Kidney (tissue), 14 donors: ENCODE measurements around the gene TMEM94. TPM values are rescaled to one million over a fixed set of nuclear protein-coding genes. Genes with fewer than 3 reads are reported as not detected.

Experiments
- DNase-seq, 5 donors: peaks; one replicate each; pipeline ENCODE4 v3.0.0-alpha.2; 2013 to 2020
- FAIRE-seq: peaks from 2 replicates; lab custom pipeline; 2012; peaks lifted over from hg19 to GRCh38; lab: Jason Lieb, UNC
- H3K27ac ChIP-seq, 2 donors: one replicate each; pipeline ENCODE4 v1.7.0; 2013; ENCODE audit warnings: low read depth in 2 of 2, low read length in 2 of 2, inconsistent platforms in 1 of 2
- H3K27me3 ChIP-seq: one replicate; pipeline ENCODE4 v1.7.1; 2013; ENCODE audit warnings: low read length, inconsistent platforms; ENCODE audit not compliant: control insufficient read depth, insufficient read depth
- H3K36me3 ChIP-seq, 3 donors: one replicate each; pipeline versions ENCODE4 v1.7.0 to v1.7.1; 2013; ENCODE audit warnings: low read length in 3 of 3, control low read depth in 1 of 3, inconsistent platforms in 1 of 3; ENCODE audit not compliant: insufficient read depth in 3 of 3, control insufficient read depth in 2 of 3
- H3K4me1 ChIP-seq, 3 donors: one replicate each; pipeline versions ENCODE4 v1.7.0 to v1.7.1; 2013; ENCODE audit warnings: low read length in 3 of 3, inconsistent platforms in 1 of 3, low read depth in 1 of 3; ENCODE audit not compliant: control insufficient read depth in 2 of 3, insufficient read depth in 2 of 3
- H3K4me3 ChIP-seq, 3 donors: one replicate each; pipeline versions ENCODE4 v1.7.0 to v1.8.1; 2013; ENCODE audit warnings: low read length in 3 of 3, control low read depth in 1 of 3, inconsistent platforms in 1 of 3
- H3K9ac ChIP-seq, 3 donors: one replicate each; pipeline versions ENCODE4 v1.7.0 to v1.7.1; 2013; ENCODE audit warnings: low read length in 3 of 3, control low read depth in 1 of 3, inconsistent platforms in 1 of 3
- H3K9me3 ChIP-seq, 3 donors: one replicate each; pipeline versions ENCODE4 v1.7.0 to v1.7.1; 2013; ENCODE audit warnings: low read length in 3 of 3, control low read depth in 1 of 3, inconsistent platforms in 1 of 3; ENCODE audit not compliant: control insufficient read depth in 2 of 3, insufficient read depth in 1 of 3
- intact Hi-C: fragments of 100-400 bp; cut with DNase I; formaldehyde crosslinking; loops from one replicate; pipeline ENCODE4 v1.11.1; 2022
- polyA plus RNA-seq: library from polyadenylated mRNA; stranded (reverse); fragments of 350-450 nt; fragmentation: Illumina TruSeq; extraction: RNeasy Lipid Tissue Mini Kit (QIAGEN cat#74804); gene quantifications from one replicate; pipeline ENCODE4 v1.2.3, GENCODE V29; 2014; ENCODE audit warnings: low read depth, low replicate concordance; ENCODE audit not compliant: insufficient read depth
- total RNA-seq: library from RNA; stranded (reverse); fragmentation: NEBNext Ultra II Directional; extraction: Animal tissue kit (Norgen Biotek cat#: 25700); gene quantifications from one replicate; pipeline ENCODE4 v1.2.1, GENCODE V29; 2021
- TF ChIP-seq, protein P1 (sequence below): IDR thresholded peaks from 3 replicates; pipeline ENCODE4 v1.5.1; 2012; ENCODE audit warnings: mild to moderate bottlenecking, moderate library complexity, borderline replicate concordance; ENCODE audit not compliant: insufficient read depth; ENCODE audit errors: extremely low read depth
- donor health status: control.
- donor health status: control.
- donor health status: control.
- donor health status: control.
- donor health status: control.
- donor health status: DM: yes; HTN: yes; CAD: no.
- donor health status: Normal renal cell carcinoma (clear cell type).

The TMEM94 gene
- total and polyA plus RNA-seq, 2 donors from 2014 or later = 49.6 to 82.6 TPM

DNA sequence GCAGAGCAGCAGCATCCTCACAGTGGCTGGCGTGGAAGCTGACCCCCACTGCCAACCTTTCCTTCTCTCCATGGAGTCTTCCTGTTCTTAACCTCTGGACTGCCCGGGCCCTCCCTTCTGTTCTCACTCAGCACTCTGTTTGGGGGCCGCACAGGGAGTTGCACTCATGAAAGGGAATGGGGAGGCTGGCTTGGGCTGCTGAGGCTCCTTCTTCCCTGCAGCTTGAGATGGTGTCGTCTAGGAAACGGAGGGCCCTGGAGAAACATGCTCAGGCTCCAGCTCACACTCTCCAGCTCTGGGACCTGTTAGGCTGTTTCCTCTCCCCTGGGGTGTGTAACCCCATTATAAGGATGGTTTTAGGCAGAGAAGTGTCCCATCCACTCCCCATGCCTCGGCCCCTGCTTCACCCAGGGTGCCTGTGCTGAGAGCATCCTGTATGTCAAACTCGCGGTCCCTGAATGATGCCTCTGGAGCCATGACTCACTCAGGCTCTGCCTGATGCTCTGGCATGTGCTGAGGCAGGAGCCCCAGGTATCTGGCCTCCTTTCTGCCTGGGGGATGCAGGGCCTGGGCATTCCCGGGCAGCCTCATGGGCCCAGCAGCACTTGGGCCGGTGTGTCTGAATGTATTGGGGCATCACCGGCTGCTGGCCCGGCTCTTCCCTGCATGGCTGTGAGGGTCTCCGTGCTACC is 18.9 kb downstream of the TMEM94 start:
- Histone ChIP-seq H3K27me3 (no peaks in the 10 kb centered on the region), H3K9ac (peak overlapping the region in 1 of 3 donors; percentile 69), H3K36me3 (peaks cover 2 to 20% (median 5%) of the 10 kb centered on the region in 3 donors), H3K4me1 (peaks cover 14 to 31% (median 18%) of the 10 kb centered on the region in 3 donors), H3K9me3 (no peaks in the 10 kb centered on the region), H3K4me3 (no peak overlapping the region), H3K27ac (peak overlapping the region; percentile 74 to 76)
- no peak for FAIRE-seq
- TF ChIP-seq, protein P1, sequence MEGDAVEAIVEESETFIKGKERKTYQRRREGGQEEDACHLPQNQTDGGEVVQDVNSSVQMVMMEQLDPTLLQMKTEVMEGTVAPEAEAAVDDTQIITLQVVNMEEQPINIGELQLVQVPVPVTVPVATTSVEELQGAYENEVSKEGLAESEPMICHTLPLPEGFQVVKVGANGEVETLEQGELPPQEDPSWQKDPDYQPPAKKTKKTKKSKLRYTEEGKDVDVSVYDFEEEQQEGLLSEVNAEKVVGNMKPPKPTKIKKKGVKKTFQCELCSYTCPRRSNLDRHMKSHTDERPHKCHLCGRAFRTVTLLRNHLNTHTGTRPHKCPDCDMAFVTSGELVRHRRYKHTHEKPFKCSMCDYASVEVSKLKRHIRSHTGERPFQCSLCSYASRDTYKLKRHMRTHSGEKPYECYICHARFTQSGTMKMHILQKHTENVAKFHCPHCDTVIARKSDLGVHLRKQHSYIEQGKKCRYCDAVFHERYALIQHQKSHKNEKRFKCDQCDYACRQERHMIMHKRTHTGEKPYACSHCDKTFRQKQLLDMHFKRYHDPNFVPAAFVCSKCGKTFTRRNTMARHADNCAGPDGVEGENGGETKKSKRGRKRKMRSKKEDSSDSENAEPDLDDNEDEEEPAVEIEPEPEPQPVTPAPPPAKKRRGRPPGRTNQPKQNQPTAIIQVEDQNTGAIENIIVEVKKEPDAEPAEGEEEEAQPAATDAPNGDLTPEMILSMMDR = no peak
- DNase-seq = peak in 2 of 5 donors; percentile 53 to 55
- intact Hi-C loops = no loop called here

DNA sequence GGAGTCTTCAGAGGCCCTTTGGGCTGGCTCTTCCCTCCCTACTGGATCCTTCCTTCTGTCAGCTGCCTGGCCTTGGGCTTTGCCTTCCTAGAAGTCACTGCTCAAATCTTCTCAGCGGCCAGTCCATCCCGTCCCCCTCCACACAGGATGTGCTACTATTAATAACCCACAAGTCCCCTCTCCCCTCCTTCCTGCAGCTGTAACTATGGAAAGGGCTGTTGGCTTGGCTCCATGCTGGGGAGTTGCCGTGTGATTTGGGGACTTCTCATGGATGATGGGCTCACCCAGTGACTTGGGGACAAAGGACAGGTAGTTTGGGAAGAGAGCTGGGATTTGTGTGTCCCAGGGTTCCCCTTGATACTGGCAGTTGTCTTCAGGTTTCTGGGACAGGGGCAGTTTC is 19.4 kb downstream of the TMEM94 start:
- TF ChIP-seq, protein P1 = no peak
- FAIRE-seq (no peak), DNase-seq (peak in 4 of 5 donors; percentile 49 to 88 (median 66))
- Histone ChIP-seq H3K9ac (peak overlapping the region in 1 of 3 donors; percentile 69), H3K4me3 (peak overlapping the region in 1 of 3 donors; percentile 32), H3K4me1 (peaks cover 14 to 31% (median 18%) of the 10 kb centered on the region in 3 donors), H3K27me3 (no peaks in the 10 kb centered on the region), H3K27ac (peak overlapping the region; percentile 74 to 76), H3K36me3 (peaks cover 2 to 20% (median 7%) of the 10 kb centered on the region in 3 donors), H3K9me3 (no peaks in the 10 kb centered on the region)
- intact Hi-C loops = no loop called here

DNA sequence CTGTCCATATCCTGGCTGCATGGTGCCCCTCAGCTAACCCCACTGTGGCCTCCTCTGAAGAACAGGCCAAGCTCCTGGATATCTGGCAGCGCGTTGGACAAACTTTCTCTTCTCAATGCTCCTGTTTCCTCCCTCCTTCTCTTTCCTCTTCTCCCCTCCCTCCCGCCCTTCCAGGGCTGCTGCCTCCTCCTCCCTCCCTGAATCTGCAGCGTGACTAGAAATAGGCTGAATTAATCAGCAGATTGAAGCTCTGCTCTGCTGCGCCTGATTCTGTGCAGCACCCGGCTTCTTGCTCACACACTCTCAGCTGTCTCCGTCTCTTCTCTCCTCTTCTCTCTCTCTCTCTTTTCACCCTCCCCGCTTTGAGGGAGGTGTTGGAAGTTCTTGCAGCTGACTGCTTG is 19.8 kb downstream of the TMEM94 start:
- Histone ChIP-seq H3K4me1 (peaks cover 14 to 34% (median 18%) of the 10 kb centered on the region in 3 donors), H3K4me3 (peak overlapping the region; percentile 28 to 51 (median 32)), H3K9ac (peak overlapping the region in 1 of 3 donors; percentile 69), H3K9me3 (no peaks in the 10 kb centered on the region), H3K27ac (peak overlapping the region; percentile 74 to 76), H3K36me3 (peaks cover 2 to 20% (median 7%) of the 10 kb centered on the region in 3 donors), H3K27me3 (no peaks in the 10 kb centered on the region)
- TF ChIP-seq, protein P1 = no peak
- peak; percentile 62 to 87 (median 72) for DNase-seq
- intact Hi-C loops = no loop called here
- no peak for FAIRE-seq
